DMS114 treated with DMSO at 0.1 percent for 48 hours (cell line): ENCODE results near the gene SIGLEC15.
"Not testable (repeated sequence)": the region's sequence is repeated elsewhere in the genome, so short reads cannot be mapped to it uniquely, and the experiment has no call there.

Source experiments
- DNase-seq: peaks from one replicate; lab custom pipeline; 2025; ENCODE audit not compliant: unreplicated experiment; lab: John Stamatoyannopoulos, UW

The SIGLEC15 gene

GRCh38 chr18:45818765-45819164, 6.7 kb upstream of the SIGLEC15 start:
- not testable (repeated sequence) for DNase-seq

- DNase-seq: no peak
These were observed 5.2 kb upstream of the SIGLEC15 start for GRCh38 chr18:45820106-45820745.

DNA sequence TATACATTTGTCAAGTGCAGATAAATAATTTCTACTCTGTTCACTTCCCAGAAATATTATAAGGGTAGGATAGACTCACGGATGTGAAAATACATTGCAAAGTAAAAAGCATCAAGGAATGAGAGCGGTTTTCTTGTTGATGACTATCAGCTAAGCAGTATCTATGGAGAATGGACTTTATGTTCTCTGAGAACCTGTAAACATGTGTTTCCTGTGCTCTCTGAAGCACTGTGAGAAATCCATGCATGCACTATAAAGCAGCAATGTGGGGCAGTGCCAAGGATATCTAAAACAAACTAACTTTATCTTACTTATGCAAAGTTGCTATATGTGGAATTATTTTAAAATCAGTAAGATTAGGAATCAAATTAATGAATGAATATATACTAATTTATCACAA, 4.4 kb upstream of the SIGLEC15 start:
- DNase-seq: no peak

- no peak for DNase-seq
These were observed 3.8 kb upstream of the SIGLEC15 start for GRCh38 chr18:45821711-45822110.

DNA sequence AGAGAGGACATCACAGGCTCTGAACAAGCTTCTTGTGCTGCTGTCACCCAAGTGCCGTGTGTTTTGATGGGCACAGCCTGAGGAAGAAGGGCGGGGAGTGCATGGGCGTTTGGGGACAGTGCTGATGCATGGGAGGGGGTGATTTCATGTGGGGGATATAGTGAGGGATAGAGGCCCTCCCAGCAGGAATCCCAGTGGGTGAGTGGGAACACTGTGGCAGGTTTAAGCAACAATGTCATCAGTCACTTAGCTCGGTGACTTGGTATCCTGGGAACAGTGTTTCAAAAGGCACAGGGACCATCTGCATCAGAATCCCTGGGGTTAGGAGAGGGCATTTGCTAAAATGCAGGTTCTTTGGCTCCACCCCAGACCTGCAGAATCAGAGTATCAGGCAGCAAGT, 609 bp downstream of the SIGLEC15 start:
- no peak for DNase-seq

DNA sequence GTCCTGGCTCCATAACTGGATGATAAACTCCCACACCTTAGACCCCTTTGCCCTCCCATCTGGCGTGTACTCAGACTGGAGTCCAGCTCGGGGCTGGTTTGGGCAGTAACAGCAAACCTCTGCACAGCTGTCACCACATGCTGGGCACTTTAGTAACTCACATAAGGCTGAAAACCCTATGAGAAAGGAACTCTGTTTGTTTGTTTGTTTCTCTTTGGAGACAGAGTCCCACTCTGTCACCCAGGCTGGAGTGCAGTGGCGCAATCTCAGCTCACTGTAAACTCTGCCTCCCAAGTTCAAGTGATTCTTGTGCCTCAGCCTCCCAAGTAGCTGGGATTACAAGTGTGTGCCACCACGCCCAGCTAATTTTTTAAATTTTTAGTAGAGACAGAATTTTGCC, 1.2 kb downstream of the SIGLEC15 start:
- DNase-seq: not testable (repeated sequence)

GRCh38 chr18:45828917-45829811, 3.7 kb downstream of the SIGLEC15 start:
- DNase-seq: no peak

DNA sequence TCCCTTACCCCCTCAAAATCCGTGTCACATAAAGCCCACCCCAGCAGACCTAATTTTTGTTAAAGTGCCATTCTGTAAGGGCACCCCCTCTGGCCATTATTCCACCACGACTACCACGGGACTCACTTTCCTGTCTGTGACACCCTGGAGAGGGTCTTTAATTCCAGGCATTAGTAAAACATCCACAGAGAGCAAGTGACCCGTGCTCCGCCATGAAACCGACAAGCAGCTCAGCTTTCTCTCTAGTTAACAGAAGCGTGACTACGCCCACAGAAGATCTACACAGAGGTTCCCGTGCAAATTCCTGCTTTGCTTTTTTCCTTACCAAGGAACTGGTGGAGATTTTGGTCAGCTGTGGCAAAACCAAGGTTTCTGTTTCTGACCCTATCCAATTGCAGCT, 4.4 kb downstream of the SIGLEC15 start:
- DNase-seq: no peak

- no peak for DNase-seq
These were observed 5.4 kb downstream of the SIGLEC15 start for GRCh38 chr18:45830917-45831316.

DNA sequence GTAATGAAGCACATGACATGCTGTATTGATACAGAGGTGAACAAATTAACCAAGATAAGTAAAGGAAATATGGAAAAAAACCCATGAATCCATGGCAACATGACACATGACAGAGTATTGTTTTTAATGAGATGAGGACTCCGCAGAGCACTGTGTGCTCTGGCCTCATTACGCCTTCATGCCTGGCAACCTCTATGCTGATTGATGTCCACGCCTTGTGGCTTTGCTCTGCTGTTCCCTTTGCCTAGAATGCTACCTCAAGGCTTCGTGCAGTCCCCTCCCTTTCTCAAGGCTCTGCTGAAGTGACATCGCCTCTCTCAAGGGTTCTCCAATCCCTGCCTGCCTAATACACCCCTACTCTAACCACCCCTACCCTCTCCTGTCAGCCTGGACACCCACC, 8.4 kb downstream of the SIGLEC15 start:
- no peak for DNase-seq

GRCh38 chr18:45834306-45834705, 8.8 kb downstream of the SIGLEC15 start:
- no peak for DNase-seq

GRCh38 chr18:45835057-45835636, 9.7 kb downstream of the SIGLEC15 start:
- DNase-seq: no peak

GRCh38 chr18:45836242-45837205, 11.0 kb downstream of the SIGLEC15 start:
- no peak for DNase-seq

DNA sequence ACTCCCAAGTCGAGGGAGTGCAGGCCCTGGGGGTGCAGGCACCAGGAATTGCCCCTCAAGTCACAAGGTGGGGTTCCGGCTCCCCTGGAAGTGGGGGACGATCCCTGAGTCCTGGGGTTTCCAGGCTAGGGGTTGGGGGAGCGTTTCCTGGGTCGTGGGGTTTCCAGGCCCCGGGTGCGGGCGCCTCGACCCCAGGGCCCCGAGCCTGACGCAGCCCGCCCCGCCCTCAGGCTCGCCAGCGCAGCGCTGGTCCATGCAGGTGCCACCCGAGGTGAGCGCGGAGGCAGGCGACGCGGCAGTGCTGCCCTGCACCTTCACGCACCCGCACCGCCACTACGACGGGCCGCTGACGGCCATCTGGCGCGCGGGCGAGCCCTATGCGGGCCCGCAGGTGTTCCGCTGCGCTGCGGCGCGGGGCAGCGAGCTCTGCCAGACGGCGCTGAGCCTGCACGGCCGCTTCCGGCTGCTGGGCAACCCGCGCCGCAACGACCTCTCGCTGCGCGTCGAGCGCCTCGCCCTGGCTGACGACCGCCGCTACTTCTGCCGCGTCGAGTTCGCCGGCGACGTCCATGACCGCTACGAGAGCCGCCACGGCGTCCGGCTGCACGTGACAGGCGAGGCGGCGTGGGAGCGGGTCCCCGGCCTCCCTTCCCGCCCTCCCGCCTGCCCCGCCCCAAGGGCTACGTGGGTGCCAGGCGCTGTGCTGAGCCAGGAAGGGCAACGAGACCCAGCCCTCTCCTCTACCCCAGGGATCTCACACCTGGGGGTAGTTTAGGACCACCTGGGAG, 12.0 kb downstream of the SIGLEC15 start:
- no peak for DNase-seq

GRCh38 chr18:45838302-45839070, 13.0 kb downstream of the SIGLEC15 start:
- DNase-seq: no peak

- peak; percentile 42 for DNase-seq
These were observed 14.2 kb downstream of the SIGLEC15 start for GRCh38 chr18:45839414-45840395.

DNA sequence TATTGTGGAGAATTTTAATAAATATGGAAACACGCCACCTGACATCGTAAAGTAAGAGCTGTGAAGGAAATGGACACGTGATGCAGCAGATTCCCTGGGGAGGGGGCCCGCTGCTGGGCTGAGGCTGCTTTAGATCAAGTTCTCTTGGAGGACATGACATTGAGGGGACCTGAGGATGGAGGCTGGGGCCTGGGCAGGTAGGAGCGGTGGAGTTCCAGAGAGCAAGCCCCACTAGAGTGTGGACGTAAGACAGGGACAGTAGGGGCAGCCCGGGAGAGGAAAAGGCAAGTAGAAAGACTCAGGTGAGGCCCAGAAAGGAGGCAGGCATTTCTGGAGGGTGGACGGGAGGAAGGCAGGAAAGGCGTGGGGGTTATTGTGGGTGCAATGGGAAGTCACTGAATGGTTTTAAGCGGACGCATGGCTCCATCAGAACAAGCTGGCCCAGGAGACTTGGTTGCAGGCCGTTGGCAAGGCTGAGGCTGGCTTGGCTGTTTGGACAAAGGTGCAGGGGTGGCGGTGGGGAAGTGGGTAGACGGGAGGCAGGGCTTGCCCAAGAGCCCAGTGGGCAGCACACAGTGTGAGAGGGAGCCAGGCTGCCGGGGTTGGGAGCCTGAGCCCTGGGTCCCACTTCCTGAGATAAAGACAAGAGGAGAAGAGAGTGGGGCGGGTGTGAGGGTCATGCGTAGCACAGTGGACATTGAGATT, 15.7 kb downstream of the SIGLEC15 start:
- DNase-seq: no peak
